Endothelial cell of umbilical vein (primary cell): ENCODE data around the gene XRCC2. TPM values are rescaled to one million over a fixed set of nuclear protein-coding genes. Genes with fewer than 3 reads are reported as not detected.

Source experiments
- BruUV-seq: library from RNA; stranded (reverse); fragments of 400-500 nt; replicated peaks from 2 replicates; lab custom pipeline; 2021; lab: Mats Ljungman, UMichigan
- CTCF ChIA-PET: fragments of 300-600, 350-600 bp; sonication (Branson Sonifier 250); formaldehyde crosslinking; loops from one replicate; lab custom pipeline; 2021; ENCODE audit warnings: antibody characterized with exemption, inconsistent platforms; lab: Charles Lee
- POLR2A ChIA-PET: fragments of 300-600, 350-600 bp; sonication (Branson Sonifier 250); formaldehyde crosslinking; loops from one replicate; lab custom pipeline; 2021; ENCODE audit warnings: antibody characterized with exemption, inconsistent platforms; lab: Charles Lee
- DNase-seq: peaks from one replicate; pipeline ENCODE4 v3.0.0-alpha.2; 2011; ENCODE audit warnings: low read depth, low spot score
- FAIRE-seq: peaks from 2 replicates; lab custom pipeline; 2011; peaks lifted over from hg19 to GRCh38; lab: Jason Lieb, UNC
- H2AFZ ChIP-seq: 2 replicates; pipeline ENCODE4 v1.6.0; 2012; ENCODE audit warnings: low read depth, low read length, control low read depth, inconsistent platforms
- H3K27ac ChIP-seq: 2 replicates; pipeline ENCODE4 v1.5.1; 2011; ENCODE audit warnings: low read depth, mild to moderate bottlenecking, control low read depth, low read length, moderate library complexity; ENCODE audit not compliant: insufficient read depth
- H3K27me3 ChIP-seq, 2 experiments: 2 replicates each; pipeline versions ENCODE4 v1.6.0 to v1.6.1; 2011; ENCODE audit warnings: low read length in 2 of 2, mixed read lengths in 1 of 2; ENCODE audit not compliant: control insufficient read depth in 2 of 2, insufficient read depth in 2 of 2
- H3K36me3 ChIP-seq, 2 experiments: 2 replicates in 1 of 2; 3 replicates in 1 of 2; pipeline ENCODE4 v1.5.1; 2011; ENCODE audit warnings: low read length in 2 of 2, mild to moderate bottlenecking in 1 of 2, moderate library complexity in 1 of 2; ENCODE audit not compliant: control insufficient read depth in 2 of 2, insufficient read depth in 2 of 2; ENCODE audit errors: extremely low read depth in 1 of 2
- H3K4me1 ChIP-seq: 3 replicates; pipeline ENCODE4 v1.5.1; 2011; ENCODE audit warnings: mild to moderate bottlenecking, low read length; ENCODE audit not compliant: control insufficient read depth, insufficient read depth; ENCODE audit errors: extremely low read depth
- H3K4me2 ChIP-seq: 2 replicates; pipeline ENCODE4 v1.6.1; 2011; ENCODE audit warnings: low read length, control low read depth, mixed read lengths; ENCODE audit not compliant: insufficient read depth
- H3K4me3 ChIP-seq, 3 experiments: fragments of 200-600 bp in 1 of 3; sonication (generic), shearing (Covaris generic) in 1 of 3; replicated peaks in 1 of 3; 2 replicates each; pipeline ENCODE4 v1.5.1; 2011 to 2016; ENCODE audit warnings: control low read depth in 3 of 3, low read length in 3 of 3, mild to moderate bottlenecking in 2 of 3, inconsistent platforms in 1 of 3, low read depth in 1 of 3, moderate library complexity in 1 of 3; ENCODE audit not compliant: insufficient read depth in 1 of 3
- H3K79me2 ChIP-seq: 2 replicates; pipeline ENCODE4 v1.6.0; 2012; ENCODE audit warnings: low read length, inconsistent platforms; ENCODE audit not compliant: control insufficient read depth, insufficient read depth
- H3K9ac ChIP-seq: replicated peaks from 2 replicates; pipeline ENCODE3; 2011; ENCODE audit warnings: low read length, control low read depth; ENCODE audit not compliant: insufficient read depth; ENCODE audit errors: extremely low read depth
- H3K9me1 ChIP-seq: replicated peaks from 3 replicates; pipeline ENCODE4 v1.6.0; 2011; ENCODE audit warnings: mild to moderate bottlenecking, low read length; ENCODE audit not compliant: control insufficient read depth, insufficient read depth; ENCODE audit errors: extremely low read depth
- H3K9me3 ChIP-seq: replicated peaks from 2 replicates; pipeline ENCODE4 v1.5.1; 2012; ENCODE audit warnings: low read length, inconsistent platforms; ENCODE audit not compliant: control insufficient read depth, insufficient read depth
- H4K20me1 ChIP-seq: replicated peaks from 2 replicates; pipeline ENCODE3; 2011; ENCODE audit warnings: mild to moderate bottlenecking, low read length; ENCODE audit not compliant: control insufficient read depth, insufficient read depth; ENCODE audit errors: extremely low read depth
- CTCF ChIP-seq, 2 donors: IDR thresholded peaks; 1 replicate in 1 of 2; 2 replicates in 1 of 2; pipeline ENCODE4 v1.5.1; 2011; ENCODE audit warnings: low read length in 2 of 2, mild to moderate bottlenecking in 2 of 2, moderate library complexity in 2 of 2, control low read depth in 1 of 2, inconsistent platforms in 1 of 2, low read depth in 1 of 2; ENCODE audit not compliant: insufficient read depth in 1 of 2; ENCODE audit errors: extremely low read depth in 1 of 2
- FOS ChIP-seq: IDR thresholded peaks from 2 replicates; pipeline ENCODE4 v1.6.1; 2011; ENCODE audit warnings: mild to moderate bottlenecking, low read length, moderate library complexity, borderline replicate concordance; ENCODE audit not compliant: insufficient read depth
- GATA2 ChIP-seq: IDR thresholded peaks from 2 replicates; pipeline ENCODE4 v1.7.0; 2011; ENCODE audit warnings: low read depth, mild to moderate bottlenecking, moderate library complexity, mixed read lengths, low read length; ENCODE audit not compliant: insufficient read length, insufficient read depth
- JUN ChIP-seq: IDR thresholded peaks from 2 replicates; pipeline ENCODE4 v1.6.1; 2011; ENCODE audit warnings: borderline replicate concordance, low read depth; ENCODE audit not compliant: insufficient read length, insufficient read depth
- MAX ChIP-seq: IDR thresholded peaks from 2 replicates; pipeline ENCODE4 v1.6.1; 2011; ENCODE audit not compliant: insufficient read depth, insufficient read length
- POLR2A ChIP-seq: IDR thresholded peaks from 2 replicates; pipeline ENCODE4 v1.6.1; 2012; ENCODE audit warnings: low read depth, mild to moderate bottlenecking, control low read depth, low read length
- POLR2AphosphoS5 ChIP-seq: IDR thresholded peaks from 2 replicates; pipeline ENCODE4 v1.6.1; 2012; ENCODE audit warnings: low read depth, mild to moderate bottlenecking, control low read depth, low read length, moderate library complexity; ENCODE audit not compliant: insufficient read depth
- dilution Hi-C: fragments of 300-500 bp; cut with MboI; formaldehyde crosslinking; loops from one replicate; pipeline ENCODE4 v1.15.0; 2019; ENCODE audit warnings: low sequenced_read_pairs; ENCODE audit not compliant: extremely low pct_ligation_motif_present
- intact Hi-C: fragments of 100-400 bp; cut with micrococcal nuclease; formaldehyde crosslinking; loops from one replicate; pipeline ENCODE4 v1.10.0; 2022
- polyA plus RNA-seq, 4 experiments: library from polyadenylated mRNA; depleted of rRNA in 3 of 4; stranded (reverse) in 3 of 4; unstranded in 1 of 4; fragments of >200 nt; gene quantifications; 2 replicates each; pipeline versions ENCODE4 v1.2.1 to v1.2.3, GENCODE V29; 2011 to 2012; ENCODE audit warnings: missing spikeins in 1 of 4
- total RNA-seq: library from RNA; stranded (reverse); gene quantifications from 2 replicates; pipeline ENCODE4 v1.2.3, GENCODE V29; 2021

The XRCC2 gene
- total and polyA plus RNA-seq, 2 donors (not counting 3 experiments of a cell fraction or from before 2014, with no cell fraction given) = 2.4 to 8.8 TPM

GRCh38 chr7:152640829-152641228 is 35.1 kb downstream of the XRCC2 start:
- no peaks in the 10 kb centered on the region for H3K79me2 ChIP-seq
- FAIRE-seq (no peak), DNase-seq (no peak)
- no peak for TF ChIP-seq POLR2AphosphoS5
- TF ChIP-seq MAX = no peak
- H3K4me1 ChIP-seq = no peaks in the 10 kb centered on the region
- BruUV-seq = no TSS peak
- no peaks in the 10 kb centered on the region for H3K27me3 ChIP-seq
- H3K9me3 ChIP-seq = no peaks in the 10 kb centered on the region
- H2AFZ ChIP-seq = no peak overlapping the region
- POLR2A ChIA-PET = interaction anchor here (0.6 kb wide), 1 partner anchor 504 kb away, joined by 3 read pairs; no protein-coding TSS in a partner anchor
- H4K20me1 ChIP-seq = no peaks in the 10 kb centered on the region
- dilution Hi-C loops (no loop called here), intact Hi-C loops (no loop called here)
- H3K9ac ChIP-seq = no peak overlapping the region
- no peak overlapping the region for H3K27ac ChIP-seq
- CTCF ChIA-PET = no interaction called here
- H3K36me3 ChIP-seq = no peaks in the 10 kb centered on the region
- H3K4me2 ChIP-seq = no peak overlapping the region
- no peak overlapping the region for H3K4me3 ChIP-seq
- H3K9me1 ChIP-seq = no peaks in the 10 kb centered on the region

- Histone ChIP-seq H3K27me3 (no peaks in the 10 kb centered on the region), H3K4me1 (no peaks in the 10 kb centered on the region), H3K9me1 (no peaks in the 10 kb centered on the region), H3K27ac (no peak overlapping the region), H3K4me2 (no peak overlapping the region), H3K9ac (no peak overlapping the region), H3K79me2 (no peaks in the 10 kb centered on the region), H4K20me1 (no peaks in the 10 kb centered on the region), H3K4me3 (no peak overlapping the region), H3K36me3 (no peaks in the 10 kb centered on the region), H3K9me3 (no peaks in the 10 kb centered on the region), H2AFZ (no peak overlapping the region)
- FAIRE-seq (no peak), DNase-seq (no peak)
- dilution Hi-C loops = no loop called here
- intact Hi-C loops = no loop called here
- ChIA-PET POLR2A (no interaction called here), CTCF (interaction anchor here (0.9 to 1.1 kb wide), 2 partner anchors 26 to 31 kb away, joined by 3 to 5 read pairs; no protein-coding TSS in a partner anchor)
- no TSS peak for BruUV-seq
- TF ChIP-seq POLR2AphosphoS5 = no peak
- TF ChIP-seq MAX = no peak
- TF ChIP-seq CTCF (IDR thresholded peaks at IDR 0.05; ENCODE audit: extremely low read depth in 1 of 2, insufficient read depth in 1 of 2, low read depth in 1 of 2, low read length in 2 of 2) = no peak
- TF ChIP-seq POLR2A = no peak
- no peak for TF ChIP-seq GATA2
- TF ChIP-seq JUN = no peak
- no peak for TF ChIP-seq FOS
Measured at GRCh38 chr7:152637920-152638580, 37.9 kb downstream of the XRCC2 start.
